SK-N-SH (cell line): Measurements from ENCODE around the gene GNE. TPM values are rescaled to one million over a fixed set of nuclear protein-coding genes. Genes with fewer than 3 reads are reported as not detected.
"Not testable (repeated sequence)": the region's sequence is repeated elsewhere in the genome, so short reads cannot be mapped to it uniquely, and the experiment has no call there.

ENCODE experiments used
- CTCF ChIA-PET: fragments of 300-600, 350-600 bp; formaldehyde crosslinking; extraction: SDS; loops from one replicate; lab custom pipeline; 2021; lab: Yijun Ruan, JAX
- POLR2A ChIA-PET: fragments of 350-600 bp; sonication (Branson Sonifier 250); formaldehyde crosslinking; extraction: SDS; loops from one replicate; lab custom pipeline; 2020; ENCODE audit warnings: antibody characterized with exemption, inconsistent platforms; lab: Yijun Ruan, JAX
- DNase-seq: peaks from one replicate; pipeline ENCODE4 v3.0.0; 2012
- H2AFZ ChIP-seq: fragments of 200-600 bp; sonication (generic); 2 replicates; pipeline ENCODE4 v1.8.1; 2016; ENCODE audit warnings: antibody characterized with exemption, mild to moderate bottlenecking, low read depth
- H3F3A ChIP-seq: fragments of 200-600 bp; sonication (generic); replicated peaks from 2 replicates; pipeline ENCODE3; 2016; ENCODE audit warnings: antibody characterized with exemption, mild to moderate bottlenecking; ENCODE audit not compliant: insufficient read depth
- H3K27ac ChIP-seq, 2 experiments: fragments of 200-500 bp in 1 of 2; fragments of 200-600 bp in 1 of 2; sonication (Bioruptor generic) in 1 of 2; sonication (generic), shearing (Covaris generic) in 1 of 2; 2 replicates each; pipeline versions ENCODE4 v1.5.1 to v1.6.1; 2014 to 2016; ENCODE audit warnings: low read depth in 2 of 2, inconsistent platforms in 1 of 2, low read length in 1 of 2, mild to moderate bottlenecking in 1 of 2, mixed read lengths in 1 of 2
- H3K27me3 ChIP-seq: fragments of 200-600 bp; sonication (generic), shearing (Covaris generic); 2 replicates; pipeline ENCODE4 v1.6.1; 2016; ENCODE audit warnings: mixed run types; ENCODE audit not compliant: insufficient read depth
- H3K36me3 ChIP-seq, 2 experiments: fragments of 200-500 bp in 1 of 2; fragments of 200-600 bp in 1 of 2; sonication (Bioruptor generic) in 1 of 2; sonication (generic) in 1 of 2; replicated peaks in 1 of 2; 2 replicates each; pipeline versions ENCODE3 to v1.5.1; 2014 to 2016; ENCODE audit warnings: low read length in 1 of 2, mild to moderate bottlenecking in 1 of 2; ENCODE audit not compliant: insufficient read depth in 2 of 2, control insufficient read depth in 1 of 2
- H3K4me1 ChIP-seq, 2 experiments: fragments of 200-500 bp in 1 of 2; fragments of 200-600 bp in 1 of 2; sonication (Bioruptor generic) in 1 of 2; sonication (generic), shearing (Covaris generic) in 1 of 2; 2 replicates each; pipeline versions ENCODE4 v1.5.1 to v1.6.1; 2014 to 2016; ENCODE audit warnings: low read depth in 1 of 2, low read length in 1 of 2, mixed run types in 1 of 2; ENCODE audit not compliant: insufficient read depth in 2 of 2, control insufficient read depth in 1 of 2
- H3K4me2 ChIP-seq: fragments of 200-600 bp; sonication (generic), shearing (Covaris generic); 2 replicates; pipeline ENCODE4 v1.6.1; 2017; ENCODE audit warnings: mixed run types
- H3K4me3 ChIP-seq, 2 experiments: fragments of 200-500 bp in 1 of 2; fragments of 200-600 bp in 1 of 2; sonication (Bioruptor generic) in 1 of 2; sonication (generic), shearing (Covaris generic) in 1 of 2; 2 replicates each; pipeline versions ENCODE4 v1.5.1 to v1.8.1; 2014 to 2016; ENCODE audit warnings: low read depth in 2 of 2, inconsistent platforms in 1 of 2, low read length in 1 of 2, mild to moderate bottlenecking in 1 of 2, mixed read lengths in 1 of 2, moderate library complexity in 1 of 2
- H3K79me2 ChIP-seq: fragments of 200-600 bp; sonication (generic); 2 replicates; pipeline ENCODE4 v1.8.1; 2017; ENCODE audit warnings: mild to moderate bottlenecking; ENCODE audit not compliant: insufficient read depth
- H3K9ac ChIP-seq: fragments of 200-600 bp; sonication (generic); 2 replicates; pipeline ENCODE4 v1.6.1; 2017; ENCODE audit warnings: mixed run types
- H3K9me2 ChIP-seq: fragments of 200-600 bp; sonication (generic); 2 replicates; pipeline ENCODE4 v1.6.1; 2017; ENCODE audit warnings: mixed run types
- H3K9me3 ChIP-seq: fragments of 200-600 bp; sonication (generic); 2 replicates; pipeline ENCODE4 v1.6.1; 2017; ENCODE audit warnings: mixed run types, mild to moderate bottlenecking, moderate library complexity
- H4K20me1 ChIP-seq: fragments of 200-600 bp; sonication (generic); 2 replicates; pipeline ENCODE4 v1.6.1; 2017; ENCODE audit warnings: mild to moderate bottlenecking, mixed run types; ENCODE audit not compliant: insufficient read depth
- CHD2 ChIP-seq: fragments of 150-350 bp; IDR thresholded peaks from 2 replicates; pipeline ENCODE4 v1.6.1; 2018; ENCODE audit warnings: low read length; ENCODE audit not compliant: partially characterized antibody
- CTCF ChIP-seq: fragments of 200-600 bp; sonication (generic); IDR thresholded peaks from 2 replicates; pipeline ENCODE4 v1.6.1; 2017; ENCODE audit warnings: antibody characterized with exemption, mild to moderate bottlenecking, moderate library complexity
- FOXJ3 ChIP-seq: sonication (generic); formaldehyde crosslinking; IDR thresholded peaks from 2 replicates; pipeline ENCODE4 v1.5.1; 2020; ENCODE audit warnings: mild to moderate bottlenecking, missing genetic modification reagents
- JUND ChIP-seq: IDR thresholded peaks from 2 replicates; pipeline ENCODE4 v1.4.0; 2012
- PBX3 ChIP-seq: IDR thresholded peaks from 2 replicates; pipeline ENCODE4; 2012
- POLR2AphosphoS5 ChIP-seq: IDR thresholded peaks from 2 replicates; pipeline ENCODE4 v1.6.1; 2012; ENCODE audit warnings: low read depth, low read length
- REST ChIP-seq: IDR thresholded peaks from 2 replicates; pipeline ENCODE4 v1.6.1; 2012; ENCODE audit warnings: mild to moderate bottlenecking, low read depth, low read length, moderate library complexity
- RXRA ChIP-seq: IDR thresholded peaks from 2 replicates; pipeline ENCODE4 v1.4.0; 2012; ENCODE audit warnings: low read depth, mild to moderate bottlenecking, borderline replicate concordance
- SMC3 ChIP-seq: IDR thresholded peaks from 2 replicates; pipeline ENCODE4 v1.6.1; 2012; ENCODE audit warnings: low read depth, low read length, improper control_type of control experiment
- YY1 ChIP-seq: IDR thresholded peaks from 2 replicates; pipeline ENCODE4 v1.4.0; 2012; ENCODE audit warnings: low read depth, mild to moderate bottlenecking
- ZBTB33 ChIP-seq: IDR thresholded peaks from 2 replicates; pipeline ENCODE4 v1.4.0; 2012; ENCODE audit warnings: low read depth, borderline replicate concordance
- WGBS: methylation state at CpG from one replicate; pipeline ENCODE4 v1.1.6; 2017; ENCODE audit warnings: low lambda C conversion rate; 5-methylcytosine and 5-hydroxymethylcytosine counted together
- polyA plus RNA-seq, 3 experiments: library from polyadenylated mRNA; depleted of rRNA; stranded (reverse); fragments of >200 nt; gene quantifications; 2 replicates each; pipeline ENCODE4 v1.2.3, GENCODE V29; 2012

Gene GNE
- polyA plus RNA-seq, 1 of the 3 experiments (the other 2 are of a cell fraction), result 13.0 TPM

GRCh38 chr9:36306471-36307306, 48.4 kb upstream of the GNE start (continued):
- no peak for TF ChIP-seq RXRA
- TF ChIP-seq SMC3, result no peak
- no peak for TF ChIP-seq JUND
- TF ChIP-seq PBX3, result no peak
- no peak for TF ChIP-seq REST
- TF ChIP-seq YY1, result no peak

- 87% methylated on average over 2 of the region's 2 CpGs for WGBS
- POLR2A ChIA-PET, result not testable (repeated sequence)
- CTCF ChIA-PET, result interaction anchor here (1.2 kb wide), 1 partner anchor 54 kb away, joined by 3 read pairs; no protein-coding TSS in a partner anchor
These were observed 46.1 kb upstream of the GNE start for GRCh38 chr9:36304366-36304765.

GRCh38 chr9:36301227-36301626, 43.0 kb upstream of the GNE start:
- no peaks in the 10 kb centered on the region for H3F3A ChIP-seq
- no peaks in the 10 kb centered on the region for H4K20me1 ChIP-seq
- no peak overlapping the region for H3K4me3 ChIP-seq
- H3K9me3 ChIP-seq, result no peaks in the 10 kb centered on the region
- H3K27me3 ChIP-seq, result no peaks in the 10 kb centered on the region
- DNase-seq, result no peak
- no peaks in the 10 kb centered on the region for H3K36me3 ChIP-seq
- no peak for TF ChIP-seq CHD2
- TF ChIP-seq FOXJ3 (CRISPR knock-in tag), result no peak
- no peak for TF ChIP-seq CTCF
- no peak for TF ChIP-seq POLR2AphosphoS5
- no peak for TF ChIP-seq ZBTB33
- TF ChIP-seq, all 33 proteins: peak for 0
- Histone ChIP-seq H3K9ac (no peak overlapping the region), H3K79me2 (no peaks in the 10 kb centered on the region), H2AFZ (no peak overlapping the region), H3K4me1 (no peaks in the 10 kb centered on the region), H3K9me2 (no peaks in the 10 kb centered on the region), H3K4me2 (no peak overlapping the region), H3K27ac (no peak overlapping the region)
- WGBS, result 85% methylated on average over 5 of the region's 5 CpGs
- CTCF ChIA-PET, result no interaction called here
- POLR2A ChIA-PET, result no interaction called here

More at GRCh38 chr9:36304366-36304765, 46.1 kb upstream of the GNE start:
- H3K4me3 ChIP-seq, DNase-seq, H4K20me1 ChIP-seq, H3K27ac ChIP-seq, H3K27me3 ChIP-seq, H3F3A ChIP-seq, H3K36me3 ChIP-seq, H3K9ac ChIP-seq, H3K4me1 ChIP-seq, H3K9me3 ChIP-seq, H3K9me2 ChIP-seq, H3K4me2 ChIP-seq, H3K79me2 ChIP-seq, H2AFZ ChIP-seq: not testable (repeated sequence)
